Keratinocyte (primary cell): ENCODE measurements around the gene CIZ1. TPM values are rescaled to one million over a fixed set of nuclear protein-coding genes. Genes with fewer than 3 reads are reported as not detected.

ENCODE experiments used
- DNase-seq: peaks from one replicate; pipeline ENCODE4 v3.0.0-alpha.2; 2011; ENCODE audit warnings: low read depth, missing footprints, low spot score
- FAIRE-seq: peaks from 2 replicates; lab custom pipeline; 2011; peaks lifted over from hg19 to GRCh38; lab: Jason Lieb, UNC
- H2AFZ ChIP-seq: 2 replicates; pipeline ENCODE4 v1.6.0; 2012; ENCODE audit warnings: low read length, control low read depth, inconsistent platforms; ENCODE audit not compliant: control insufficient read depth
- H3K27ac ChIP-seq: 2 replicates; pipeline ENCODE4 v1.5.1; 2011; ENCODE audit warnings: low read length; ENCODE audit not compliant: control insufficient read depth, insufficient read depth
- H3K27me3 ChIP-seq: 3 replicates; pipeline ENCODE4 v1.6.0; 2011; ENCODE audit warnings: low read length; ENCODE audit not compliant: control insufficient read depth, insufficient read depth; ENCODE audit errors: extremely low read depth
- H3K36me3 ChIP-seq, 2 experiments: 2 replicates in 1 of 2; 3 replicates in 1 of 2; pipeline ENCODE4 v1.5.1; 2011; ENCODE audit warnings: low read length in 2 of 2, mild to moderate bottlenecking in 1 of 2; ENCODE audit not compliant: control insufficient read depth in 2 of 2, insufficient read depth in 2 of 2; ENCODE audit errors: extremely low read depth in 1 of 2
- H3K4me1 ChIP-seq: 3 replicates; pipeline ENCODE4 v1.5.1; 2011; ENCODE audit warnings: low read length; ENCODE audit not compliant: control insufficient read depth, insufficient read depth; ENCODE audit errors: extremely low read depth
- H3K4me2 ChIP-seq: 3 replicates; pipeline ENCODE4 v1.6.0; 2011; ENCODE audit warnings: low read depth, low read length; ENCODE audit not compliant: control insufficient read depth, insufficient read depth; ENCODE audit errors: extremely low read depth
- H3K4me3 ChIP-seq, 3 experiments: fragments of 200-600 bp in 1 of 3; sonication (generic) in 1 of 3; 2 replicates in 2 of 3; 3 replicates in 1 of 3; pipeline ENCODE4 v1.5.1; 2011 to 2016; ENCODE audit warnings: low read length in 3 of 3, mild to moderate bottlenecking in 3 of 3, control low read depth in 2 of 3, inconsistent platforms in 1 of 3, low read depth in 1 of 3, mixed read lengths in 1 of 3, mixed run types in 1 of 3, moderate library complexity in 1 of 3; ENCODE audit not compliant: control insufficient read depth in 2 of 3, insufficient read depth in 2 of 3; ENCODE audit errors: extremely low read depth in 1 of 3
- H3K79me2 ChIP-seq: 2 replicates; pipeline ENCODE4 v1.6.0; 2012; ENCODE audit warnings: low read length; ENCODE audit not compliant: control insufficient read depth, insufficient read depth
- H3K9ac ChIP-seq: 3 replicates; pipeline ENCODE4 v1.6.0; 2011; ENCODE audit warnings: low read length; ENCODE audit not compliant: control insufficient read depth, insufficient read depth; ENCODE audit errors: extremely low read depth
- H3K9me1 ChIP-seq: 3 replicates; pipeline ENCODE4 v1.6.0; 2011; ENCODE audit warnings: low read length; ENCODE audit not compliant: control insufficient read depth, insufficient read depth; ENCODE audit errors: extremely low read depth
- H3K9me3 ChIP-seq: 2 replicates; pipeline ENCODE4 v1.5.1; 2012; ENCODE audit warnings: low read depth, low read length; ENCODE audit not compliant: control insufficient read depth
- H4K20me1 ChIP-seq: 3 replicates; pipeline ENCODE4 v1.6.0; 2011; ENCODE audit warnings: low read length; ENCODE audit not compliant: control insufficient read depth, insufficient read depth; ENCODE audit errors: extremely low read depth
- EZH2 ChIP-seq: IDR thresholded peaks from one replicate; pipeline ENCODE4 v1.6.1; 2012; ENCODE audit warnings: inconsistent platforms, mild to moderate bottlenecking, low read length, moderate library complexity
- dilution Hi-C: fragments of 300-500 bp; cut with MboI; formaldehyde crosslinking; loops from one replicate; pipeline ENCODE4 v1.7.0; 2020; ENCODE audit warnings: low sequenced_read_pairs; ENCODE audit not compliant: extremely low pct_ligation_motif_present
- polyA plus RNA-seq, 5 experiments: library from polyadenylated mRNA; depleted of rRNA in 3 of 5; stranded (reverse) in 3 of 5; stranded (forward) in 1 of 5; unstranded in 1 of 5; fragments of >200 nt; gene quantifications; 1 replicate in 1 of 5; 2 replicates in 3 of 5; 3 replicates in 1 of 5; pipeline versions ENCODE4 v1.2.1 to v1.2.3, GENCODE V29; 2011 to 2012; ENCODE audit warnings: missing spikeins in 2 of 5, low read depth in 1 of 5, low replicate concordance in 1 of 5
- TF ChIP-seq, protein P1 (sequence below), 3 experiments: IDR thresholded peaks in 1 of 3; conservative IDR thresholded peaks in 1 of 3; optimal IDR thresholded peaks in 1 of 3; 2 replicates in 2 of 3; 3 replicates in 1 of 3; pipeline versions ENCODE3 to v1.5.1; 2011; ENCODE audit warnings: low read length in 3 of 3, mild to moderate bottlenecking in 3 of 3, moderate library complexity in 2 of 3, control low read depth in 1 of 3, inconsistent platforms in 1 of 3; ENCODE audit not compliant: insufficient read depth in 2 of 3; ENCODE audit errors: extremely low read depth in 1 of 3

Gene CIZ1
- polyA plus RNA-seq, 1 donor (not counting 4 experiments of a cell fraction or from before 2014, with no cell fraction given): 23.5 TPM

DNA sequence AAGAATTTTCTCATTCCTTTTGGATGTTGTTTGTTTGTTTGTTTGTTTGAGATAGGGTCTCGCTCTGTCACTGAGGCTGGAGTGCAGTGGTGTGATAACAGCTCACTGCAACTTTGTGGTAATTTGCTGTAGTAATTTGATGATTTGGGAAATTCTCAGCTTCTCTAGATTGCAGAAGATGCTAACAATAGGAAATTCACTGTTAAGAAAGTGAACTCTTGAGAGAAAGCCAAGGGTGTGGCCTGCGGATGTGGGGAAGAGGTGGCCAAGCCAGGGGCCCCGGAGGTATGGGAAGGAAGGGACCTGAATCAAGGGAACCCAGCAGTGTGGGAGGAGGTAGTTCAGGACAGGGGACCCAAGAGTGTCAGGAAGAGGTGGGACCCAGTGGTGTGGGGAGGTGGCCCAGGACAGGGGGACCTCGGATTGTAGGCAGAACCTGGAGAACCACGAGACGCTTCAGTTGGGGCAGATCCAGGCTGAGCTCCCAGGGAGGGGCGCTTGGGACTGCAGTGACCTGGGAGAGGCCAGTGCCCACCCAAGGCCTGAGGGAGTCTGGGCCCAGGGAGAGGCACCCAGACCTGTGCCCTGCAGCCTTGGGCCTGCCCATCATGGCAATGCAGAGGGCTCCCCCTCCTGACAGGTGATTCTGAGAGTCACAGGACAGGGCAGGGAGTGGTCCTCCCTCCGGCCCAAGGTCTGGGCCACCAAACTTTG, 47.7 kb downstream of the CIZ1 start:
- no peaks in the 10 kb centered on the region for H3K9me1 ChIP-seq
- H3K27ac ChIP-seq: peak overlapping the region; percentile 86
- no peaks in the 10 kb centered on the region for H3K27me3 ChIP-seq
- H2AFZ ChIP-seq: peak overlapping the region; percentile 76
- H3K79me2 ChIP-seq: no peaks in the 10 kb centered on the region
- peak; percentile 69 for FAIRE-seq
- no peaks in the 10 kb centered on the region for H3K36me3 ChIP-seq
- no peaks in the 10 kb centered on the region for H3K9me3 ChIP-seq
- dilution Hi-C loops: no loop called here
- peaks cover 41% of the 10 kb centered on the region for H3K4me1 ChIP-seq
- no peak overlapping the region for H3K4me3 ChIP-seq
- peak overlapping the region; percentile 30 for H3K9ac ChIP-seq
- DNase-seq: no peak
- H3K4me2 ChIP-seq: peak overlapping the region; percentile 64
- H4K20me1 ChIP-seq: no peaks in the 10 kb centered on the region
- TF ChIP-seq, protein P1, sequence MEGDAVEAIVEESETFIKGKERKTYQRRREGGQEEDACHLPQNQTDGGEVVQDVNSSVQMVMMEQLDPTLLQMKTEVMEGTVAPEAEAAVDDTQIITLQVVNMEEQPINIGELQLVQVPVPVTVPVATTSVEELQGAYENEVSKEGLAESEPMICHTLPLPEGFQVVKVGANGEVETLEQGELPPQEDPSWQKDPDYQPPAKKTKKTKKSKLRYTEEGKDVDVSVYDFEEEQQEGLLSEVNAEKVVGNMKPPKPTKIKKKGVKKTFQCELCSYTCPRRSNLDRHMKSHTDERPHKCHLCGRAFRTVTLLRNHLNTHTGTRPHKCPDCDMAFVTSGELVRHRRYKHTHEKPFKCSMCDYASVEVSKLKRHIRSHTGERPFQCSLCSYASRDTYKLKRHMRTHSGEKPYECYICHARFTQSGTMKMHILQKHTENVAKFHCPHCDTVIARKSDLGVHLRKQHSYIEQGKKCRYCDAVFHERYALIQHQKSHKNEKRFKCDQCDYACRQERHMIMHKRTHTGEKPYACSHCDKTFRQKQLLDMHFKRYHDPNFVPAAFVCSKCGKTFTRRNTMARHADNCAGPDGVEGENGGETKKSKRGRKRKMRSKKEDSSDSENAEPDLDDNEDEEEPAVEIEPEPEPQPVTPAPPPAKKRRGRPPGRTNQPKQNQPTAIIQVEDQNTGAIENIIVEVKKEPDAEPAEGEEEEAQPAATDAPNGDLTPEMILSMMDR (optimal IDR thresholded peaks at IDR 0.05 in 1 of 3, IDR thresholded peaks at IDR 0.05 in 1 of 3, conservative IDR thresholded peaks at IDR 0.05 in 1 of 3; ENCODE audit: extremely low read depth in 1 of 3, insufficient read depth in 2 of 3, low read length in 3 of 3): no peak
- no peak for TF ChIP-seq EZH2

DNA sequence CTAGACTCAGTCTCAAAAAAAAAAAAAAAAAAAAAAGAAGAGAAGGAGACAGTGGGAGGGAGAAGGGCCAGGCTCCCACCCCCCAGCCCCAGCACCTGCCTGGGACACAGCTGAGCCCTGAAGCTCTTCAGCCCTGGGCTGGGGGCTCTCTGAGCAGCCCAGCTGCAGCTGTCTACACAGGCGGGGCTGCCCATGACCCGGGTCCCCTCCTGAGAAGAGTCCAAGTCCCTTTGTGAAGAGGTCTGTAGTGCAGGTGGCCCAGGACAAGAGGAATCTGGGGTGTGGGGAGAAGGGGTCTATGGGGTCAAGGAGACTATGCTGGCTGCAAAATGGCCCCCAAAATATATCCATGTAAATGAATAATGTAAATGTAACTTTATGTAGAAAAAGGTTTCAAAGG, 48.8 kb downstream of the CIZ1 start:
- H3K9me1 ChIP-seq: no peaks in the 10 kb centered on the region
- TF ChIP-seq, protein P1 (optimal IDR thresholded peaks at IDR 0.05 in 1 of 3, IDR thresholded peaks at IDR 0.05 in 1 of 3, conservative IDR thresholded peaks at IDR 0.05 in 1 of 3; ENCODE audit: extremely low read depth in 1 of 3, insufficient read depth in 2 of 3, low read length in 3 of 3): no peak
- TF ChIP-seq EZH2: no peak

More for the DNA sequence above, 48.8 kb downstream of the CIZ1 start:
- peaks cover 36% of the 10 kb centered on the region for H3K4me1 ChIP-seq
- no peaks in the 10 kb centered on the region for H3K27me3 ChIP-seq
- H4K20me1 ChIP-seq: no peaks in the 10 kb centered on the region
- no peak overlapping the region for H2AFZ ChIP-seq
- no peaks in the 10 kb centered on the region for H3K79me2 ChIP-seq
- no peaks in the 10 kb centered on the region for H3K9me3 ChIP-seq
- no peak overlapping the region for H3K9ac ChIP-seq
- no peak overlapping the region for H3K4me3 ChIP-seq
- dilution Hi-C loops: no loop called here
- DNase-seq: no peak
- H3K27ac ChIP-seq: no peak overlapping the region
- no peaks in the 10 kb centered on the region for H3K36me3 ChIP-seq
- no peak for FAIRE-seq
- no peak overlapping the region for H3K4me2 ChIP-seq
